DMS 273 (cell line): ENCODE data around the gene DNAH3.
"Not testable (repeated sequence)": the region's sequence is repeated elsewhere in the genome, so short reads cannot be mapped to it uniquely, and the experiment has no call there.

Experiments used
- DNase-seq: peaks from one replicate; lab custom pipeline; 2025; ENCODE audit not compliant: unreplicated experiment; lab: John Stamatoyannopoulos, UW

The DNAH3 gene

GRCh38 chr16:20948444-20948843 lies 202.2 kb downstream of the DNAH3 start:
- no peak for DNase-seq

DNA sequence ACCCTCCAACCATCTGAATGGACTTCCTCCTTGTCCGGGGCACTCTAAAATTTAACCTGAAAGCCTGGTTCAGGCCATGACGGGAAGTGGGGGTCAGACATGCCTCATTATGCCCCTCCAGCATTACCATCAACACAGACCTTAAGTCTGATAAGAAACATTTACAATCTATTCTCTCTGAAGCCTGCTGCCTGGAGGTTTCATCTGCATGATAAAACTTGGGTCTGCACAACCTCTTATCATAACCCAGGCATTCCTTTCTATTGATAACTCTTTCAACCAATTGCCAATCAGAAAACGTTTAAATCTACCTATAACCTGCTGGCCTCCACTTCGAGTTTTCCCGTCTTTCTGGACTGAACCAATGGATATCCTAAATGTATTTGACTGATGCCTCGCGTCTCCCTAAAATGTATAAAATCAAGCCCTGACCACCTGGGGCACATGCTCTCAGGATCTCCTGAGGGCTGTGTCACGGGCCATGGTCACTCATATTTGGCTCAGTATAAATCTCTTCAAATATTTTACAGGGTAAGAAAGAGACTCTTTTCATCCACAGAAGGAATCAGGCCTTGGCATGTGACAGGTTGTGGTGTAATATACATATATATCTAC lies 204.5 kb downstream of the DNAH3 start:
- DNase-seq, result no peak

- not testable (repeated sequence) for DNase-seq
Observed at GRCh38 chr16:20945575-20945875, 205.1 kb downstream of the DNAH3 start.

DNA sequence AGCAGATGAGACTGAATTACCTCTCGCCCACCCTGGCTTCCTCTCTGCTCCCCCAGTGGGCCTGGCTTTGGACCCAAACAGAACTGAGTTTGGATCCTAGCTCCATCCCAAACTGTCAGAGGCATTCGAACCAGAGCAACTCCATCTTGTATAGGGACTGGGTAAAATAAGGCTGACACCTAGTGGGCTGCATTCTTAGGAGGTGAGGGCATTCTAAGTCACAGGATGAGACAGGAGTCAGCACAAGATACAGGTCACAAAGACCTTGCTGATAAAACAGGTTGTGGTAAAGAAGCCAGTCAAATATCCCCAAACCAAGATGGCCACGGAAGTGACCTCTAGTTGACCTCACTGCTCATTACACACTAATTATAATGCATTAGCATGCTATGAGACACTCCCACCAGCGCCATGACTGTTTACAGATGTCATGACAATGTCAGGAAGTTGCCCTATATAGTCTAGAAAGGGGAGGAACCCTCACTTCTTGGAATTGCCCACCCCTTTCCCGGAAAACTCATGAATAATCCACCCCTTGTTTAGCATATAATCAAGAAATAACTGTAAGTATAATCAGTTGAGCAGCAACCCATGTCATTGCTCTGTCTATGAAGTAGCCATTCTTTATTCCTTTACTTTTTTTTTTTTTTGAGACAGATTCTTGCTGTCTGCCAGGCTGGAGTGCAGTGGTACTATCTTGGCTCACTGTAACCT lies 205.6 kb downstream of the DNAH3 start:
- peak; percentile 11 for DNase-seq

DNA sequence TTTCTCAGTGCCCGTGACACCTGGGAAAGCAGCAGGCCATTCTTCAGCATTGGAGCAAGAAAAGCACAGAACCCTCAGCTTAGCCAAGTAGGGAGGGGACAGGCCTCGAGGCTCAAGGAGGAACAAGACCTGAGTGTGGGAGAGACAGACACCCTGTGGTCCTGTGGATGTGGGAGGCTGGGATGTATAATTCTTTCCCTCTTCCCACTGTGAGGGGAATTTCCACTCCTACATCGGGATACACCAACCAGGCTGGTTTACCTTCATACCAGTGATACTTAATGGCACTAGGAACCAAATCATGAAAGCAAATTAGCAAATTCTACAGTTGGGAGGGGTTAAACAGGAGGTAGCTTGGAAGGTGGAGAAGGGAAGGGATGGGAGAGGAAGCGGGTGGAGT lies 208.4 kb downstream of the DNAH3 start:
- DNase-seq, result no peak

GRCh38 chr16:20941636-20941926 lies 209.1 kb downstream of the DNAH3 start:
- DNase-seq, result no peak

DNA sequence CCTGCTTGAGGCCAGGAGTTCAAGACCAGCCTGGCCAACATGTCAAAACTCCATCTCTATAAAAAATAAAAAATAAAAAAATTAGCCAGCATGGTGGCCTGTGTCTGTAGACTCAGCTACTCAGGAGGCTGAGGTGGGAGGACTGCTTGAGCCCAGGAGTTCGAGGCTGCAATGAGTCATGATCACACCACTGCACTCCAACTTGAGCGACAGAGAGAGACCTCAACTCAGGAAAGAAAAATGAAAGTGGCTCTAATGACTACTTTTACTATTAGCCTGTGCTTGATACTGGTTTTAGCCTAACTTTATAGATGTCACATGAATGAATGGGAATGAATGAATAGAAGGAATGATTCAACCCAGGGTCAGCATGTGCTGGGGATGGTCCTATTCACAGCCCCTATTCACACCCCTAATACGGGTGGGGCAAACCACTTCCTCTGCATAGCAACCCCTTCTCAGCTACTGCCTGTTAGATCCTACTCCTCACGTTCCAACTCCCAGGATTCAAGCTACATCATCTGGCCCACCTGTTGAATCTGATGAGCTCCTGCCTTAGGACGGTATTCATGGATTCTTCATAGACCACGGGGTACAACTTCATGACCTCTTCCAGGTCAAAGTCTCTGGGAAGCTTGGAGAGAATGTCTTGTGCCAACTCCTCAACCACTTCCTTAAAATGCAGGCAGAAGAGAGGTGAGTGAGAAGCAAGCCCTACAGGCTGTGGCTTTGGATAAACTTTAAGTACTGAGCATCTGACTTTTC lies 209.6 kb downstream of the DNAH3 start:
- DNase-seq, result no peak

DNA sequence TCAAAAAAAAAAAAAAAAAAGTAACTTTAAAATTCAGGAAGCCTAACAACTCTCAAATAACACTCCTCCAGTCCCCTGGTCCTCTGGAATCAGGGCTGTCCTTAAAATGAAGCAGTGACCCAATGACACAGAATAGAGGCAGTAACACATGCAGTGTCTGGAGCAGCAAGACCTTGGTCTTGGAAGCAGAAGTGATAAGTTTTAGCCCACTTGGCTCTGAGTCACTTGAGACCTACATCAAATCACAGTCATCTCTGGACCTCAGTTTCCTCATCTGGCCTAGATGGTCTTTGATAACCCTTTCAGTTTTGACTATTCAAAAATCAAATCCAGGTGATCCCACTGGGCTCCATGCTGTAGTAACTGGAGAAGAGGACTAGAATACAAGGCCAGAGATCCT lies 211.0 kb downstream of the DNAH3 start:
- DNase-seq, result no peak

- no peak for DNase-seq
Observed at GRCh38 chr16:20938426-20938825, 212.2 kb downstream of the DNAH3 start.

GRCh38 chr16:20937736-20938135 lies 212.9 kb downstream of the DNAH3 start:
- DNase-seq, result no peak

DNA sequence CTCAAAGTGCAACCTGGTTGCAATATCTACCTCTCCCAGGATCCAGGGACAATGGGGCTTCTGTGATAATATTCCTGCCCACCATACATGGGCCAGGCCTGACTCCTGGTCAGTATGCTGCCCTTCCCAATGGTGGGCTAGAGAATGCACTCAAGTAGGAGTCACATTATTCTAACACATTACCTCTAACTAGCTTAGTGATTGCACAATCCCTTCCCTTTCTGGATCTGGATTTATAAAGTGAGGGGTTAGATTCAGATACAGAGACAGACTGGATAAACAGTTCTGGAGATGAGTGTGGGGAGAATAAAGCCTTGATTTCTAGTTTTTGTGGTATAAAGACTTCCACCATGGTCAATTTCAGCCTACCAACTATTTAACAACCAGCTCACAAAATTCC lies 217.1 kb downstream of the DNAH3 start:
- no peak for DNase-seq

- DNase-seq, result no peak
Observed at GRCh38 chr16:20931066-20931600, 219.5 kb downstream of the DNAH3 start.

GRCh38 chr16:20930365-20930690 lies 220.3 kb downstream of the DNAH3 start:
- DNase-seq, result no peak

DNA sequence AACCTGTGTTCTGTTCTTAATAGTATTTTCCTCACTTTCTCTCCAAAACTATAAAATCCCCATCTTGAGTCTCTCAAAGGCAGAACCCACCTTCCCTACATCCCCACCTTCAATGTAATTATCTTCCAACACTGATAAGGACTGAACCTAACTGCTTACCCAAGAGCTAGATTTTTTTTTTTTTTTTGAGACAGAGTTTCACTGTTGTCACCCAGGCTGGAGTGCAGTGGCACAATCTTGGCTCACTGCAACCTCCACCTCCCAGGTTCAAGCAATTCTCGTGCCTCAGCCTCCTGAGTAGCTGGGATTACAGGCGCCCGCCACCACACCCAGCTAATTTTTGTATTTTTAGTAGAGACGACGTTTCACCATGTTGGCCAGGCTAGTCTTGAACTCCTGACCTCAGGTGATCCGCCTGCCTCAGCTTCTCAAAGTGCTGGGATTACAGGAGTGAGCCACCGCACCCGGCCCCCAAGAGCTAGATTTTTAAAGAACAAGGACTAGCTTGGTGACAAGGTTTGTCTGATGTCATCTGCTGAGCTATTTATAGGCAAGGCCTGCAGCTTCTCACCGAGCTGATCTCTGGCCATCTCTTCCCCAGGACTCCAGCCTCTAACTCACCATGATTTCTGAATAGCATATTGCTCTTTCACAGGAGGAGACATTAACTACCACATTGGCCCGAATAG lies 220.8 kb downstream of the DNAH3 start:
- DNase-seq, result not testable (repeated sequence)

GRCh38 chr16:20928774-20929411 lies 221.8 kb downstream of the DNAH3 start:
- no peak for DNase-seq

- no peak for DNase-seq
Observed at GRCh38 chr16:20925751-20926150, 224.9 kb downstream of the DNAH3 start.

- DNase-seq, result no peak
Observed at GRCh38 chr16:20923876-20924275, 226.8 kb downstream of the DNAH3 start.

DNA sequence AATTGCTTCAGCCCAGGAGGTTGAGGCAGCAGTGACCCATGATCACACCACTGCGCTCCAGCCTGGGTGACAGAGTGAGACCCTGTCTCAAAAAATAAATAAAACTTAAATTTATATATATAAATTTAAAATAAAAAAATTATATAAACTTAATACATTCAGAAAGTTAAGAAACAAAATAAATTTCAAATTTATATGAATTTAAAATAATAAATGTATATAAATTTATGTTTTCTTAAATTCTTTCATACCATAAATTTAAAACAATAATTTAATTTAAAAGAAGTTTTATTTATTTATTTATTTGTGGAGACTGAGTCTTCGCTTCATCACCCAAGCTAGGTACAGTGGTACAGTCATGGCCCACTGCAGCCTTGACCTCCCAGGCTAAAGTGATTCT lies 229.8 kb downstream of the DNAH3 start:
- no peak for DNase-seq

GRCh38 chr16:20920091-20920490 lies 230.6 kb downstream of the DNAH3 start:
- no peak for DNase-seq

- DNase-seq, result peak; percentile 28
Observed at GRCh38 chr16:20918486-20919239, 232.0 kb downstream of the DNAH3 start.

DNA sequence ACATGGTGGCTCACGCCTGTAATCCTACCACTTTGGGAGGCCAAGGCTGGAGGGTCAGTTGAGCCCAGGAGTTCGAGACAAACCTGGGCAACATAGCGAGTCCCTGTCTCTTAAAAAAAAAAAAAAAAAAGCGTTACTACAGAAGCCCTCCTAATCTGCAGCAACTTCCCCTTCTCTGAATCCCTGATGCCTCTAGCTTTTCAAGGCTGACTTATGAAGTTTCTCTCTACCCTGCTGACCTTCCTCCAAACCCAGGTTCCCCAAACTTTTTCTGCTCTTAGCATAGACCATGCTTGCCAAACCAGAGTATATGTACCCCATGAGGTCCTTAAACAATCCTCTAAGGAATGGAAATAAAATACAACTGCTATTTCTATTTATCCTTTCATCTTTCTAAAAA lies 233.7 kb downstream of the DNAH3 start:
- DNase-seq, result no peak
